Measurements from ENCODE around the gene CD48.

CD48 gene

DNA sequence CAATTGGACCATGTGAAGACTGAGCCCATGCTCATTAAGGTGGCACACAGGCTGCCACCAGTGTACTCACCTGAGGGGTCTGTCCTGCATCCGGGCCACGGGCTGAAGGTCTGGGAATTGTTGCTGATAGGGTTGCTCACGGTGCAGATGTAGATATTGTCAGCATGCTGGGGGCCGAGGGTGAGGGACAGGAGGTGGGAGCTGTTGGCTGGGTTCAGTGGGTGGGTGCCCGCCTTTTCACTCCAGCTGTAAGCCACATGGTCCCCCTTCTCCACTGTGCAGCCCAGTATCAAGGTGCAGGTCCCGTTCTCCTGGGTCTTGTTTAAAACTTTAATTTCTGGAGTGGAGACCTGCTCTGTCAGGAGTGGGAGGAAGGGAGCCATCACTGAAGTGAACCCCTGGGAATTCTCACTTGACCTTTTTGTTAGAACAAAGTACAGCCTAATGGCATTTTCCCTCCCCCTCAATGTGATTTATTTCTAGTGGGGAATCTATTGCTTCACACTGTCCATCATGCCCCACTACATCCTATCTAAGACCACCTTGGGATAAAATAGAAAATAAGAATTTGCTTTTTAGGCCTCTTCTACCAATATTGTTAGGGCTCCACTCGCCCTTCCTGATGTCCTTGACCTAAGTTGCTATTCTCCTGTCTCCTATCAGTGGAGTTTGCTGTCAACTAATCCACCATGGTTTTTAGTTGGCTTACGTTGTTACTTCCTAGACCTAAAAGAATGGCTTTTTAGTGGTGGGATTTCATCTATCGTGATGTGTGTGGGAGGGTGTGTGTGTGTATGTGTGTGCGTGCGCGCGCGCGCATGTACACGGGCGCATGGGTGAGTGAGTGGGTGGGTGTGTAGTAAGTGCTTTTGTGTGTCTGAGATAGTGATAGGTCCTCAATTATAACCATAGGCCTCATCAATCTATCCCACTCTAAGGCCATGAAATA lies 76.8 kb downstream of the CD48 start:
- no peak for DNase-seq (ENCODE audit: low read depth in 2 of 2)

DNA sequence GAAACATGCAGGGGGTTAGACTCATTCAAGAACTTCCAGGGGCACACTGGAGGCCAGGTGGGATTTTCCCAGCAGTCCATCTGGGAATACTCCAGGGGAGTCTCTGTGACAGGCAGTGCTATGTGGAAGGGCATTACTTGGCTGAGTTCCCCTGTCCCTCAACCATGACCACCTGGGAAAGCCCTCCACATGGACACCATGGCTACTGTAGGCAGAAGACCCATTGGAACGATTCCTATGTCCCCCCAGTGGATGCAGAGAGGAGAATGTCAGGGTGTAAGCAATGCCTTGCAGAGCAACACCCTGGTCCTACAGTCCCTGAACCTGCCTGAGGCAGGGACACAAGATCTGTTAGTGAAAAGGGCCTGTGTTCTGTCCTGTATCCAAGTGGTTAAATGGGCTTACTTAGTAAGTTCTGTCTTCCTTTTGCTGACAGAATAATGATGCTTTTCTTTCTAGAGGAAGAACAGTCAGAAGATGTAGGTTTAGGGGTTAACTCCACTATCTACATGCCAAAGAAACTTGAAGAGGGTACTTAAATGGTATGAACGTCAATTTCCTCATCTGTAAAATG lies 78.2 kb downstream of the CD48 start:
- DNase-seq (ENCODE audit: low read depth in 2 of 2): no peak

DNA sequence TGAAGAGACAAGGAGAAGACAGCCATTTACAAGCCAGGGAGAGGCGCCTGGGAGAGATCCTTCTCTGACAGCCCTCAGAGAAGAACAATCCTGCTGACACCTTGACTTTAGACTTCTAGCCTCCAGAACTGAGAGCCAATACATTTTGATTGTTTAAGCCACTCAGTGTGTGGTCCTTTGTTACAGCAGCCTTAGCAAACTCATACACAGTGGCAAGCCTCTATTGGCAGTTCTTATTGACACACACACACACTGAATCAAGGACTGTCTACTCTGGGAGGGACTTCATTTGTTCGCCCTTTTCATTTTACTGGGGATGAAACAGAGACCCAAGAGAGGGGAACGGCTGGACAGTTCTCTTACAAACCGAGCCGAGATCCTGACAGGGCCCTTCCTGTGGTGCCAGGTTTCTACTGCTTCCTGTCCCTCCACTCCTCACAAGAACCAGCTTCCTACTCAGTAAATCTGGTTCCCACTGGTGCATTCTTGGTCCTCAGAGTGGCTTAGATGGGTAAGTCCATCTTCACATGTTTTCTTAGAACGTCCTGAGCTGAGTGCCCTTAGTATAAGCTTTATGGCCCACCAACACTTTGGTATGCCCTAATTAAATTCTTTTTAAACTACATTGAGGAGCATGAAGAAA lies 79.5 kb downstream of the CD48 start:
- DNase-seq (ENCODE audit: low read depth in 2 of 2): no peak

DNA sequence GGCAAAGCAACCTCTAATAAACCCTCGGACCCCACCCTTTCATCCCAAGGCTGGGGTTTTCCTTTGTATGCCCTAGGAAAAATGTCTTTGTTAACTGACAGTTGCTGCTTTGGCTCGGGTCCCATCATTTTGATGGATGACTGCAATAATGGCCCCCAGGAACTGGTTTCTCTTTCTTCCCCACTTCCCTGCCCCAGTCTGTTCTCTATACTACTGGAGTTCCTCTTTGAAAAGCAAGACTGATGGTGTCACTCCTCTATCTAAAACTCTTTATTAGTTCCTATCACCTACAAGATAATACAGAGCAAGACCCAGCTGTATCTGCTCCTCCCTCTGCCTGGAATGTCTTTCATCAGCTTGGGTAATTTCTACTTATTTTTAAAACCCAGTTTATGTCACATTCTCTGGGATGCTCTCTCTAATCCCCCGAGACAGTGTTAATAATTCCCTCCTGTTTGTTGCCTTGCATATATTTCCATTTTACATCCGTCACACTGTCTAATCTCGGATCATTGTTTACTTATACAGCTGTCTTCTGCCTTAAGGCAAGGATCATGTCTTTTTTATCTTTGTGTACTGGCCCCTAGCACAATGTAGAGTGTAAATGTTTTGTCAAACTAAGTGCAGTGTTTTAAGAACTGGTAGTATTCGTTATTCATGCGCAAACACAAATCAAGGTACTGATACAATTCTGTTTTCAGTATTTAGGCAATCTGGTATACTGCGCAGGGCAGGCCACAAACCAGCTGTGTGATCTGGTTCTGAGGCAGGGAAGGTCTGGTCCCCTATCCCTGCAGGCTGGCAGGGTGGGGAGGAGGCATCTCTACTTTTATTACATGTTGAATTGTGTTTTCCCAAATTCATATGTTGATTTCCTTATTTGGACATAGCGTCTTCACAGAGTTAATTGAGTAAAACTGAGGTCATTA lies 80.8 kb downstream of the CD48 start:
- DNase-seq (ENCODE audit: low read depth in 2 of 2): no peak

DNA sequence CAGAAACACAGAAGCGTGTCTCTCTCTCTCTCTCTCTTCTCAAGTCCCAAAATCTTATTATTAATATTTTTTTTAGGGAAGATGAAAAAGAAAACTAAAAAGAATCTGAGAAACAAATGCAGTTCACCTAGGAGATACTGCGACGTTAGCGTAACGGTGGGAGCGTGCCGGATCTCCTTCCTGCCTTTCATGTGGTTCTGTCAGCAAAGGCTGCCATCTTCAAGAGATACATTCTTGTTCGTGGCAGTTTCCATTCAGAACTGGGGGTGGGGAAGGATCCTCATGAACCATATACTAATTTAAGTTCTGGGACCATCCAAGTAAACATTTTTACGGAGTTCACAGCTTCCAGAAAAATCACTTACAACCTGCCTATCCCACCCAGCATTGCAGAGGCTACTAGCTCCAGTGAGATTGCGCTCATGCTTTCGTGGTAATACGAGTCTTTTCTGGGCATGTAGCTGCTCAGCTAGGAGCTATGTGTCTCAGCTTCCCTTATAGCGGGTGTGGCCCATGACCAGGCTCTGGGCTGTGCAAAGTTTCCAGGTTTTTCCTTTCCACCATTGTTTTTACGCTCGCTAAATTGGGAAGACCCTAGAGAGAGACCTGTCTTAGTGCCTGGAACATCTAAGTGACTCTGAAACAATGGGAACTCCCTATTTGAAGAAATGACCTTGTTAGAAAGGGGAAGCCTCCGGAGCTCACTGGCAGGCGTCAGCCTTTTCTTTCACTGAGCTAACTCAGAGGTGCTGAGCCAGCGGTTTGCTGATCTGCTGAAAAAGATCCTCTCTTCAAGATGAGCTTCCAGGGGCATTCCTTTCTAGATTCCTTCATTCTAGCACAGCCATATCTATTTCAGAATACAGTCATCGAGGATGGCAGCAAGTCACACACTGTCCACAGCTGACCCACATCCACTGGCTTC lies 82.1 kb downstream of the CD48 start:
- no peak for DNase-seq (ENCODE audit: low read depth in 2 of 2)

DNA sequence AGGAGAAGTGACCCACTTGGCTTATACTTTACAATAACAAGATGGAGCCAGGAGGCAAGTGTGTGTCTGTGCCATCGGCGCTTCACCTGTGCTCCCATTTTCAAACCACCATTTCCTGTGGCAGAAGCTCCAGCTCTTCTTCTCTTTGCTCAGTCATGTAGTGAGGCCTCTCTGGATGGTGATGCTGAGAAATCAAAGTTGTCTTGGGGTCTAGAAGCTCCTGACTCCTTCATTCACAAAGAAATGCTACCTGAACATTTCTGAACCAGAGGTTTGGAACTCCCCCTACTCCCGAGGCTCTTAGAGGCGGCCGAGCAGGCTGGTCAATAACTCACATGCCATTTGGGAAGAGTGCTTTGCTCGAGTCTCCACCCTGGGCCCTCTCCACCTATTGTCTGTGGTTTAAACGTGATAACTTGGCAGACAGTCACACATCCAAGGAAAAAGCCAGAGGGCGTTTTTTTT lies 82.8 kb downstream of the CD48 start:
- no peak for DNase-seq (ENCODE audit: low read depth in 2 of 2)
